GM21423 (cell line): ENCODE data around the gene PROSER1.
"Not testable (repeated sequence)": the region's sequence is repeated elsewhere in the genome, so short reads cannot be mapped to it uniquely, and the experiment has no call there.

Experiments used
- ATAC-seq: cut with Tn5 transposase; IDR thresholded peaks from one replicate; pipeline ENCODE4 v1.9.1; 2021; ENCODE audit warnings: mild to moderate bottlenecking, moderate library complexity; ENCODE audit not compliant: unreplicated experiment

The PROSER1 gene

DNA sequence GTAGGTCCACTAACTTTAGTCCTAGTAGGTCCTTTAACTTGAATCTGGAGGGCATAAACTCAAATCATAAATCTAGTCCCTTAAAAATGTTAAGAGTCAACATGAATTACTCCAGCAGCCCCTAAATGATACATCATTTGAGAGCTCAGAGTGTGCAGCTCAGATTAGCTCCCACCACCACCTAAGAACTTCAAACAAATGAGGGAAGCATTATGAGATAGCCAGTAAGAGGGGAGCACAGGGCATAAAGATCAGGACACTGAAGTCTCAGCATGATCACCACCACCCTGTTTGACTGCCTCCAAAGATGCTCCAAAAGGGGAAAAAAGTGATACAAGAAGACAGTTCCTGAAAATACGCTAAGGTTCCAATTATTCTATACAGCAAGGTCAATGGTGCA is 5.7 kb downstream of the PROSER1 start:
- ATAC-seq, result no peak

DNA sequence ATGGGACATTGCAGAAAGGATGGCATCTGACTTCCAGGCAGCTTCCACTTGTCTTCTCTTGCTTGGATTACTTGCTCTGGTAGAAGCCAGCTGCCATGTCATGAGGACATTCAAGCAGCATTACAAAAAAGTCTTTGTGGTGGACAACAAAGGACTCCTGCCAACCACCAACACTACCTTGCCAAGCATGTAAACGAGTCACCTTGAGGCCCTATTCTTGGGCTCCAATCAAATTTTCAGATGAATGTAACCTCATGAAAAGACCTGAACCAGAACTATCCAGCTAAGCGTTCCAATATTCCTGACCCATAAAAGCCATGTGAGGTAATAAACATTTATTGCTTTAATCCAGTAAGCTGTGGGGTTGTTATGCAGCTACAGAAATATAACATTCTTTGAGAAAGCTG is 12.5 kb downstream of the PROSER1 start:
- no peak for ATAC-seq

DNA sequence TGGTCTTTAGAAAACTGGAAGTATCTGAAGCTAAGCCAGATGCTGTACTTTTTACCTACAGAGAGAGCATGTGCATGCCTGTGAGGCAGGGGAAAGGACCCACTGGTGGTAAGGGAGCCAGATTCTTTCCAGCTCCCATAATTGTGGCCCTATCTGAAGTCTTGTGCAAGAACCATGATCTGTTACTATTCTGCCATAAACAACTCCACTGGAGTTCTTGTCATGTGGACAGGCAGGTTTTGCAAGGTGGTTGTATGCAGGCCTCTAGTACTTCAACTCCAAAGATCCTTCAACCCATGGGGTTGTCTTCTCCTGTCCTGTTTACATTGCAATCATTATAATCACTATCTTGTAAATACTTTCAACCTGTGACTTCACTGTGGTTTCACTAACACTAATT is 14.1 kb downstream of the PROSER1 start:
- ATAC-seq, result no peak

DNA sequence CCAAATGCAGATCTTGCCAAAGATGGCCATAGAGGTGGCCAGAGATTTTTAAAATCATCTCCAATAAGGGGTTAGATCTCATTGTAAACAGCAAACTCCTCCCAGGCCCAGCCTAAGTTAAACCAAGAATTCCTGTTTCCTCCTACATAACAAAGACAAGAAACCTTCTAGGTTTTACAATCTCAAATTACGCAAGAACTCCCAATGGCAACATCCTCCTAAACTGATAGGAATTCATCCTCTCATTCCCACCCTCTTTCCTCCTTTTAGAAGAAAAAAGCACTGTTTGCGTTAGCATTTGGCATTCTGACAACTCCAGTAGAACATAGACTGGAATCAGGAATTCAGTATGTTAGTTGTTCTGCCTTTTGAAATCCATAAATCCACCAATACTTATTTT is 14.6 kb downstream of the PROSER1 start:
- ATAC-seq, result no peak

DNA sequence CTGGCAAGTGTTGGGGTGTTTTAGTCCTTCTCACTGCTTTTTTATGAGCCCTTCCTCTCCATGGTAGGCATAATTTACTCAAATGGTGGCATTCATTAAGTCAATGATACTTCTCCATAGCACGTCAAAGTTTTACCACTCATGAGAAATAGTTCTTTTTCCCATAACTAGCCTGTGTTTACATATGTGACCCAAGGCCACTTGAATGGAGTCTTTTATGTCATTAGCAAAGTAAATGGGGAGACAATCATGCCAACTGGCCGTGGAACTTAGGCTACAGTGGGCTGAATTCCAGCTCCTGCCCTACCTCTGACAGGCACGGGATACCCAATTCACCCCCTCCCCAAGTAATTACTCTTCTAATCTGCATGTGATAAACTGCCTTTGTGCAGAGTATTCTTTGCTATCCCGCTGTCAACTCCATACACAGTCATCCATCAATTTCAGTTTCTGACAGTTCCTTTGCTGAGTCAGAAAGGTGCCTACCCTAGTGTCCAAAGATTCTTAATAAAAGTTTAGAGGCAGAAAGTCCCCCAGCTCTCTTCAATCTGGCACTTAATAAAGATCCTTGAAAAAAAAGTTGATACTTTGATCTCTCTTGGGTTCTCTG is 16.9 kb downstream of the PROSER1 start:
- no peak for ATAC-seq

DNA sequence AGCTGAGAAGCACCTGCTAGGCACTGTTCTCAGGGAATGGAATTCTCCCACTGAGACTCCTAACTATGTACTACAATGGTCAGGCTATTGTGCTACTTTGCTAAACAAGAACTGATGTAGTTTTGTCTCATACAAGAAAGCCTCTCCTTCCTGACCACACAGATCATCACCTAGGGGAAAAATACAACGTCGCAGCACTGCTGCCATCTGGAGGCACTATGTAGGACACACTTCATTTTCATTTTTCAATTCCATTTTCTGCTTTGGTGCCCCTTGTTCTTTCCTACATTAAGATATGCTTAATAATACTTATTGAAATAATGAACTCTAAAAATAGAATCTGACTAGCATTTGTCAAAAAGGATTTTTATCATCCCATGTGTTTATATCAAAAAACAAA is 21.1 kb downstream of the PROSER1 start:
- ATAC-seq, result peak; percentile 76

DNA sequence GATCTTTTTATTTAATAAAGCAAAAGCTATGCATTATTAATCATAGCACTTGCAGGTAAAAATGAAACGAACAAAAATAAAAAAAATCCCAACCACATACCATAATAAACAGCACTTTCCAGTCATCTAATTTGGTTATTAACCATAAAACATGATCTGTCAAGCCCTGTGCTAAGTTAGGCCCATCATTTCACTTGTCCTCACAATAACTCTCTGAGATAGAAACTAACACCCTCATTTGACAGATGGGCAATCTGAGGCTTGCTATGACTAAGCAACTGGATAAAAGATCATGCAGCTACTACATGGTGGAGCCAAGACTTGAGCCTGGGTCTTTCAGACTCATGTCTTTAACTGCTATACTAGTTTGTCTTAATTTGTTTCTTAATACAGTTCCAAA is 21.8 kb downstream of the PROSER1 start:
- ATAC-seq, result peak; percentile 64

DNA sequence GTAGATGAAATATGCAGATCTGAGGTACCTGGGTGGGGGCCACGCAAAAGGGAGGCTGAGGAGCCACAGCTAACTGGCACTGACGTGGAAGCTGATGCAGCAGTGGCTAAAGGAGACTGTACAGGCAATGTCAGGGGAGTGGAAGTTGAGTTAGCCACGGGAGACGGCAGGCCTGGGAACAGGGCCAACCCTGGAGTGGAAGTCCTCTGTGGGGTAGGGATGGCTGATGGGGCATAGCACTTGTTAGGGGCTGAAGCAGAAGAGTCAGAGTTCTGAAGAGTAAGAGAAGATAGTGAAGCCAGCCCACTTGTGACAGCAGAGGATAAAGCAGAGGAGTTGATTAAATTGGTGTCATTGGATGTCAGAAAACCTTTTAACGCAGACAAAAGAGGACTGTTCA is 24.4 kb downstream of the PROSER1 start:
- ATAC-seq, result no peak

DNA sequence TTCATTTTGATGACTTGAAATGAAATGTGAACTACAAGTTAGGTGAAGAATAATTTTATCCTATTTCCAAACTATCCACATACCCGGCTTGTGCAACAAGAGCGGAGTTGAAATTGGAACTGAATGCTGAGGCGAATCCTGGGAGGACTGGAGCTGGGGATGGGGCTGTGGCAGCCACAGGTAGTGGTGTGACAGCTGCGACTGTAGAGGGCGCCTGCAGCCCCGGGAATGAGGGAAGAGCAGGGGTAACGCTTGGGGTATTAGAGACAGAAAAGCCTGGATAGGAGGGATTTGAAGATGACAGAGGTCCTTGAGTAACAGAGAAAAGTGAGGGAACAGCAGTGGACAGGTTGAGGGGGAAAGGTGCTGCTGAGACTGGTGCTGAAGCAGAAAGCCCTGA is 25.3 kb downstream of the PROSER1 start:
- ATAC-seq, result no peak

DNA sequence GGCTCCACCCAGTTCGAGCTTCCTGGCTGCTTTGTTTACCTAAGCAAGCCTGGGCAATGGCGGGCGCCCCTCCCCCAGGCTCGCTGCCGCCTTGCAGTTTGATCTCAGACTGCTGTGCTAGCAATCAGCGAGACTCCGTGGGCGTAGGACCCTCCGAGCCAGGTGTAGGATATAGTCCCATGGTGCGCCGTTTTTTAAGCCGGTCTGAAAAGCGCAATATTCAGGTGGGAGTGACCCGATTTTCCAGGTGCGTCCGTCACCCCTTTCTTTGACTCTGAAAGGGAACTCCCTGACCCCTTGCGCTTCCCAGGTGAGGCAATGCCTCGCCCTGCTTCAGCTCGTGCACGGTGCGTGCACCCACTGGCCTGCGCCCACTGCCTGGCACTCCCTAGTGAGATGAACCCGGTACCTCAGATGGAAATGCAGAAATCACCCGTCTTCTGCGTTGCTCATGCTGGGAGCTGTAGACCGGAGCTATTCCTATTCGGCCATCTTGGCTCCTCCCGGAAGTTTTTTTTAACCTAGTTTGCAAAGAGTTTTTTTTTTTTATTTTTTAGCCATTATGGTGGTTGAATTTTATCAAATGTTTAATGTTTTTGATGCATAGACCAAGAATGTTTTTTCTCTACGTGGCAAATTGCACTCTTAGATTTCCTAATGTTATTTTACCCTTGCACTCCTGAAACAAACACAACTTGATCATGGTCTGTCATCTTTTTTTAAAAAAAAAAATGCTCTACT is 31.3 kb downstream of the PROSER1 start:
- ATAC-seq, result not testable (repeated sequence)

DNA sequence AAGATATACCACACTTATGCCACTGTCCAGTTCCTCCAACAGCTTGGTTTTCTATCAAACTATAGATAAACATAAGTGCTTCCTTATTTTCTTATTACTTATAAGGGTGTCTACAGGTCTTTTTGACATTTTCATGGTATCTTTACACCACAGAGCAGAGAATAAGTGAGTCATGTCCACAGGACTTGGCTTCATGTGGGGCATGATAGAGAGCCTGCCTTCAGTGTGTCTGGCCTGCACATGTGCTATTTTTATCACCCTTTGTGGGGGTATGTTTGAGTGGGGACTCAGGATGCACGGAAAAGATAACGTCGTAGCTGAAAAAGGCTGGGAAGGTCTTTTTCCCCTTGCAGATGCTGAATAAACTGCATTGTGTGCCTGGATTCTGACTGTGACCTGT is 39.1 kb downstream of the PROSER1 start:
- no peak for ATAC-seq

DNA sequence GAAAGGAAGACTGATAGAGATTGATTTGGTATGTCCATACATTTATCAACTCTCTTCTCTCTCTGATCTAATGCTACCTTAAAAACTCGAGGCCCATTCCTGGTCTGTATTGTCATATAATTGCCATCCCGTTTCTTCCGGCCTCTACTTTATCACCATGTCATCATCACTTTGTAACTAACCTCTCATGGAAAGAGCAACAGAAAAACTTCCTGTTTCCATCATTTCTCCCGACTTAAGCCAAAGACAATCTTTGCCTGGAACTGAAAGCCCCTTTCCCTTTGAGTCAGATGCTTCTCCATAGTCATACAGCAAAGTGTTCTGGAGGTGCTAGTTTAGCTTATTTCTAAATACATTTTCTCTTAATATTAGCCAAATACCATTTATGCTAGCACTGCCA is 44.5 kb downstream of the PROSER1 start:
- no peak for ATAC-seq

DNA sequence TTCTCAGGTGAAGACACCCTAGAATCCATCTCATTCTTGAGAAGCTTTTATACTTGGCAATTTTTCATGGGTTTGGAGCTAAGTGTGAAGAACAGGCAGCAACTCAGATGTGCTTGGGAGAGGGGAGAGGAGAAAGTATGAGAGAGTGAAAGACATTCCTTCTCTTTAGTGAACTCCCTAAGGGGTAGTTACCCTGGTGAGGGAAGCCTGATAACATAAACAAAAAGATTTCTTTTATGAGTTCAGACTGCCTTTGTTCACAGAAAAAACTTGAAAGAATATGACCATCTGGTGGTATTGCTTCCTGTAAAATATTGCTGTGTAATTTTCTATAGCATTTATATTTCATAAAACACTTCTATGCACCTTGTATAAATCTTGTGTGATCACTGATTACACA is 47.2 kb downstream of the PROSER1 start, which contains the start of gene STOML3:
TSS of gene STOML3 (minus strand) at position 139 of the 400 bp plus-strand sequence. CDS start at position 29, 110 bp downstream.
- no peak for ATAC-seq

DNA sequence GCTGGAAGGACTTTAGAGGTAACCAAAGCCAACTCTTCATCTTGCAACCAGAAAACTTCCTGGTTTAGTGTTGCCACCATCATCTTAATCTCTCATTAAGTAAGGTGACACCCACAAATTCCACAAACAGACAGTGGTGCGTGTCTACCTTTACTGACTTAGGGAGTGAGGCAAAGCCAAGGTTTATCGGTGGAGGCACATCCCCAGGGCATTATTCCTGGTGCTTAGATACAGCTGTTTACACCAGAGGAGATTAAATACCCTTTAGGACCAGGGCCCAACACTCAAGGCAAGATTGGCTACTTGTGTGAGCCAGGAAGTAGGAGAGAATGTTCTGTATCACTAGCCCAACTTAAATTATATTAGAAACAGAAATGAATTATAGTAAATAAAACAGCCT is 56.8 kb downstream of the PROSER1 start:
- ATAC-seq, result no peak

DNA sequence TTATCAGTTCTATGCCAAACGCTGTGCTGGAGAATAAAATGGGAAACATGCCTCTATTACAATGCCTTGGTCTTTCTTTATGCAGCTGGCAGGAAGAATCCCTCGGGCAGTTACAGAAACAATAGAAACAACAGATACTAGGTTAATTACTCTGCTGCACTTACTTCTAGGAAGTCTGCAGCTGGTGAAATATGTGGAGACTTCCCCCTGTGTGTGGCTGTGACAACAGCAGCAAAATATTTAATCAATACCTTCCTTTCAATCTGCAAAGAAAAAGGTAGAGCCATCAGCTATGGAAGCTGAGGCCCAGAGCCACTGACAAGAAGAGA is 57.2 kb downstream of the PROSER1 start:
- ATAC-seq, result no peak

DNA sequence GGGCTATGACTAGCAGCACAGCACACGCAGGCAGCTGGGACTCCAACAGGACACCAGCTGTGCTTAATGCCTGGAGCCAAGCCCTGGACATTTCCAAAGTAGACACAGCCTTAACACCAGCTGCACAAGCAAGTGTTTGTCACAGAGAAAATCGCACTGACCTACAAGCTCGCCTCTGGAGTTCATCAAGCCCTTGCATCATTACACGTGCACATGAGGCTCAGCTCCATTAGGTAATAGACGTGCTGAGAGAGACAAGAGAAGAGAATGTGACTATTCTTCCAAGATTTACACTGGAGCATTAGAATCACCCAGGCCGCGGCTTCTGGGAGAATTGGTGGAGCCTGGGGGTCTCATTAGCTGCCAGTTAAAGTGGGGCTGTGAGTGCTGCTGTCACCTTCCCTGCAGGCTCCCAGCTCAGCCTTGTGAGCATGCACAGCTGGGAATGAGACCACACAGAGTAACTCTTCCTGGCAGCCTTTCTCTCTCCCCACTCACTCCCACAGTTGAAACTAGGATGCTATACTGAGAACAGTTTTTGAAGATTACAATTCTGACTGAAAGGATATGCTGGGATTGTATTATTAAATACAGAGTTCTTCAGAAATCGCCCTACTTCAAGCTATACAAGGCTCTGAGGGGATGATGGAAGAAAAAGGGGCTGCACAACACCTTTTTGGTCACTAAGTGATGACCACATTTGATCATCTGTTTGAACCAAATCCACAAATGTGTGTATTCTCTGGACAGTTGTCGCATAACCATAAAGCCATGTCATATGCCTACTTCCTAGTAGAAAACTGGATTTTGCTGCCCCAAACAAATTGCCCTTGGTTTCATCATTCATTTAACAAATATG is 57.8 kb downstream of the PROSER1 start:
- ATAC-seq, result no peak

DNA sequence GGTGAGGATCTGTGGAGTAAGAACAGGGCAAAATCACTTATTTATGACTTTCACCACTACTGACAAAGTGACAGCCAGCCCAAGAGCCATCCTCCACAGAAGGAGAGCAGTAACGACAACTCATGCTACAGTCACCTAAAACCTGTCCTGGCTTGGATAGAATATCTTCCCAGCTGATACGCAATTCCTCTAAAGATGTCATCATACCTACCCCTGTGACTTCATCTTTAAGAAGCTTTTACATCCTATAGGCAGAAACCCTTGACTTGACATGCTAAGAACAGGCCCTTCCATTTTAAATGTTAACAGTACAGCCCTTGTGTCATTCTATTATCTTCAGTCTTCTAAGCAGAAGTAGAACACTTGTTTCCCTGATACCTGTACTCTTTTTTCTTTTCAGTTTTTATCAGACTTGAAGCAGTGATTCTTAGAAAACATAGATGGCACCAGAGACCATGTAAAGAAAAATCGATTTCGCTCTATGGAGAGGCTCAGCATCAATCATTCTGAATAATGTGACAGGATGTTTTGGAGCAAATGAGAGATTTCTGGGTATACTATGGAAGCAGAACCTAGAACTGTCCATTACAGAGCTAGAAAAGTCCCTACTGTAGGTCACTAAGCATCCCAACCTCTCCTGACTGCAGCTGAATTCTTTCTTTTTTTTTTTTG is 67.4 kb downstream of the PROSER1 start:
- no peak for ATAC-seq

DNA sequence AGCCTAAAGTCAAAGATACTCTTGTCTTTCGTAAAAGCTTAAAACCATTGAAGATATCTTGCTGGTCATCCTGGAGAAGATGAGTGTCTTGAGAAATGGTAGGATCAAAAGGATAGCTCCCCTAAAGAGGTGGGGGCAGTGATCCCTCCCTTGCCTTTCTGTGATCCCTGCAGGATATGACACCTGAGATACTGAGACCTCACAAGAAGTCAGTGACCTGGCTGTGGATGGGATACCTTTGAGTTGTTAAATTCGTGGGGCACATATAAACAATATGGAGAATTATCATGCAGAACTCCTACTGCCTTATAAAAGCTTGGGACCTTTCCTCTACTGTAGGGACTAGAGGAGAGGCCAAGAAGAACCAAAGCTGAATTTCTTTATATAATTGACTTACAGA is 68.7 kb downstream of the PROSER1 start:
- no peak for ATAC-seq

DNA sequence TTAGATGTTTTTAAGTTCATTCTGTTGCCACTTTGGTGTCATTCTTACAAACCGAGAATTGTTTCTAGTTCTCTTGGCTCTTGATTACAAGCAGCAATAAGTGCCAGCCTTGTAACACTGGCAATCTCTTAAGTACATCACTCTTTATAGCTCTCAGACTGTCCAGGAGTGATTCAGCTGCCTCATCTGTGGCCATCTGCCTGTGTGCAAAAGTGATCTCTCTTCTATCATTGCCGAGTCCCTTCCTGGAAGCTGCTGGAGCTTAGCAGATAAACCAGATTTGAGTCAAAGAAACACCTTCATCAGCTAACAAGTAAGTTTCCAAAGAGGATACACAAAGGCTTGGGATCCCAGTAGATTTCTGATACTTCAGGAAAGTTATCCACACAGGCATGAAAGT is 70.4 kb downstream of the PROSER1 start:
- ATAC-seq, result no peak

DNA sequence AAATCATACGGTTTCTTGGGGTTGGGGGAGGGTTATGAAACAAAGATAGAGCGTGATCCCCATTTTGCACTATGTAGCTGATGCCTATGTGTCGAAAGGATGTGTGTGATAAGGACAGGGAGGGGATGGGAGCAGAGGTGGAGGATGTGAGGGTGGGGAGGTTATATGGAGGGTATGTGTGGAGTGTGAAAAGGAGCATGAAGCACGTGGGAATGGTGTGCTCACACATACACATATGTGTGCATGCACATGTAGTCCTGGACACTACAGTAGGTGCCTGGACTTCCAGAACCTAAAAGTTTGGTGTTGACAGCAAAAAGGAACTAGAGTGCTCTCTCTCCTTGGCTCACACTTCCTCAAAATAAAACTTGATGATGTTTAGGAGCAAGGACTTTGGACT is 72.6 kb downstream of the PROSER1 start:
- no peak for ATAC-seq

DNA sequence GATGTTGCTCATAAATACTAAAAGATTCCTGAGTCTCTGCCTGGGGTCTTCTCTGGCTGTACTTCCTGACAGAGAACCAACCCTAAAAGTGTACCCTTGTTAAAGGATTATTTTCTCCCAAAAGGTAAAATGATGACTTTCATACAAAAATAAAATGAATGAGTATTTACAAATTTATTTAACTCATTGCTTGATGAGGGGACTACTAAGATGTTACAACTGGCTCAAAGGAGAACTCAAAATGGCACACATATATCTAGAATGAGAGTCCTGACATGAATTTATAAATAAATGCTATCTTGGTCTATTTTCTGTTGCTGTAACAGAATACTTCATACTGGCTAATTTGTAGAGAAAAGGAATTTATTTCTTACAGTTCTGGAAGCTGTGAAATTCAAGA is 77.7 kb downstream of the PROSER1 start:
- ATAC-seq, result no peak
